SK-N-SH treated with all-trans-retinoic acid at 6 μM for 48 hours (cell line): ENCODE measurements around the gene ENDOD1.

ENCODE experiments used
- ESRRG ChIP-seq: fragments of 250-450 bp; sonication (Bioruptor Pico); IDR thresholded peaks from 2 replicates; pipeline ENCODE4 v1.6.1; 2021; ENCODE audit warnings: mild to moderate bottlenecking
- PATZ1 ChIP-seq: fragments of 250-450 bp; sonication (Bioruptor Pico); IDR thresholded peaks from 2 replicates; pipeline ENCODE4 v1.8.0; 2020; ENCODE audit warnings: mild to moderate bottlenecking, moderate library complexity, borderline replicate concordance
- RARB ChIP-seq: fragments of 250-450 bp; sonication (Bioruptor Pico); IDR thresholded peaks from 2 replicates; pipeline ENCODE4 v1.8.0; 2021; ENCODE audit warnings: mild to moderate bottlenecking, moderate library complexity
- TSHZ2 ChIP-seq: fragments of 250-450 bp; sonication (Bioruptor Pico); IDR thresholded peaks from 2 replicates; pipeline ENCODE4 v1.5.0; 2020; ENCODE audit warnings: mild to moderate bottlenecking, moderate library complexity
- ZC3H10 ChIP-seq: fragments of 250-450 bp; sonication (Bioruptor Pico); IDR thresholded peaks from 2 replicates; pipeline ENCODE4 v1.5.1; 2021; ENCODE audit warnings: mild to moderate bottlenecking, moderate library complexity
- ZFP30 ChIP-seq: fragments of 450-650 bp; formaldehyde crosslinking; IDR thresholded peaks from 2 replicates; pipeline ENCODE4 v1.5.0; 2022; ENCODE audit warnings: mild to moderate bottlenecking, moderate library complexity
- TF ChIP-seq, protein P1 (sequence below): fragments of 250-450 bp; sonication (Bioruptor Pico); IDR thresholded peaks from 2 replicates; pipeline ENCODE4 v1.5.1; 2021; ENCODE audit warnings: mild to moderate bottlenecking, moderate library complexity

DNA sequence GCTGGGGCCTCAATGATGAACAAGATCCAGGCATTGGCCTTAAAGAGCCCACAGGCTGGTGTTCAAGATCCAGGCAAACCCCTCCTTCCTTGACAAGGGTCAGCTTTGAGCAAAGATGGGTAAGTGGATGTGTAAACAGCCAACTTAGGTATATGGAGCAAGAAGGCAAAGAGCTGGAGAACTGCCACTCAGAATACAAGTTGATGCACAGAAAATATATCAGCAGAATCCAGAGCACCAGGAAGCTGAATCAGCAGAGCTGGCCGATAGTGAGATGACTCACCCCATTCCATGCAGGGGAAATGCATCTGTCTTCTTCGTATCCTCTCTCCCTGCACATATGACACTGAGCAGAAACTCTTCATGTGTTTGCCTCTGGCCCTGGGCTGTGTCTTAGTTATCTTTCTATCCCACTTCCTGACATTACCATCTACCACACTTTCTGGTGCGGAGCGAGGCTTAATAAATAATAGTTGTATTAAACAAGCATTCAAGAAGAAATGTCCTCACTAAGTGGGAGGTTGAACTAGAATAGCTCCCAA, 57.8 kb downstream of the ENDOD1 start:
- TF ChIP-seq ZFP30 (CRISPR knock-in tag) = no peak
- peak; percentile 64; the same call in 1 of the 2 replicates for TF ChIP-seq RARB
- no peak for TF ChIP-seq ZC3H10 (CRISPR knock-in tag)
- TF ChIP-seq TSHZ2 (CRISPR knock-in tag) = peak; percentile 88
- TF ChIP-seq PATZ1 (CRISPR knock-in tag) = no peak
- TF ChIP-seq, protein P1, sequence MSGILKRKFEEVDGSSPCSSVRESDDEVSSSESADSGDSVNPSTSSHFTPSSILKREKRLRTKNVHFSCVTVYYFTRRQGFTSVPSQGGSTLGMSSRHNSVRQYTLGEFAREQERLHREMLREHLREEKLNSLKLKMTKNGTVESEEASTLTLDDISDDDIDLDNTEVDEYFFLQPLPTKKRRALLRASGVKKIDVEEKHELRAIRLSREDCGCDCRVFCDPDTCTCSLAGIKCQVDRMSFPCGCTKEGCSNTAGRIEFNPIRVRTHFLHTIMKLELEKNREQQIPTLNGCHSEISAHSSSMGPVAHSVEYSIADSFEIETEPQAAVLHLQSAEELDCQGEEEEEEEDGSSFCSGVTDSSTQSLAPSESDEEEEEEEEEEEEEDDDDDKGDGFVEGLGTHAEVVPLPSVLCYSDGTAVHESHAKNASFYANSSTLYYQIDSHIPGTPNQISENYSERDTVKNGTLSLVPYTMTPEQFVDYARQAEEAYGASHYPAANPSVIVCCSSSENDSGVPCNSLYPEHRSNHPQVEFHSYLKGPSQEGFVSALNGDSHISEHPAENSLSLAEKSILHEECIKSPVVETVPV (CRISPR knock-in tag) = peak; percentile 75; the same call in 1 of the 2 replicates
- TF ChIP-seq ESRRG (CRISPR knock-in tag) = no peak
